HS-5 (cell line): Measurements from ENCODE around the gene MT1E.

Source experiments
- DNase-seq: peaks from one replicate; pipeline ENCODE4 v3.0.0-alpha.2; 2012; ENCODE audit warnings: low read depth

MT1E gene

GRCh38 chr16:56626685-56627084 is 1.1 kb downstream of the MT1E start:
- DNase-seq = no peak

GRCh38 chr16:56628486-56629350 is 3.1 kb downstream of the MT1E start:
- DNase-seq = no peak

- DNase-seq = no peak
Observed at GRCh38 chr16:56629531-56629930, 4.0 kb downstream of the MT1E start.

GRCh38 chr16:56630134-56630533 is 4.6 kb downstream of the MT1E start:
- DNase-seq = no peak

GRCh38 chr16:56631197-56631596 is 5.6 kb downstream of the MT1E start:
- DNase-seq = no peak

GRCh38 chr16:56631832-56632155 is 6.2 kb downstream of the MT1E start:
- DNase-seq = no peak

- no peak for DNase-seq
Observed at GRCh38 chr16:56632156-56632847, 6.7 kb downstream of the MT1E start, which contains the start of gene MT1M. MT1M (plus strand) TSS chr16:56632659; CDS start chr16:56632732, 73 bp downstream.

- DNase-seq = no peak
Observed at GRCh38 chr16:56632848-56633365, 7.3 kb downstream of the MT1E start.

- no peak for DNase-seq
Observed at GRCh38 chr16:56633535-56633934, 8.0 kb downstream of the MT1E start.

- DNase-seq = no peak
Observed at GRCh38 chr16:56634715-56635440, 9.3 kb downstream of the MT1E start.

- no peak for DNase-seq
Observed at GRCh38 chr16:56635441-56635967, 9.9 kb downstream of the MT1E start.

- DNase-seq = no peak
Observed at GRCh38 chr16:56636616-56637413, 11.2 kb downstream of the MT1E start.

GRCh38 chr16:56637814-56638750 is 12.5 kb downstream of the MT1E start, which contains the start of gene MT1A:
MT1A (plus strand) TSS chr16:56638666; CDS start chr16:56638739, 73 bp downstream.
- DNase-seq = no peak

- DNase-seq = no peak
Observed at GRCh38 chr16:56639045-56639444, 13.5 kb downstream of the MT1E start.

GRCh38 chr16:56640076-56640475 is 14.5 kb downstream of the MT1E start:
- DNase-seq = no peak

- no peak for DNase-seq
Observed at GRCh38 chr16:56641166-56641565, 15.6 kb downstream of the MT1E start.

GRCh38 chr16:56643080-56643778 is 17.6 kb downstream of the MT1E start:
- no peak for DNase-seq

- DNase-seq = no peak
Observed at GRCh38 chr16:56643833-56644232, 18.3 kb downstream of the MT1E start.

GRCh38 chr16:56645311-56645710 is 19.7 kb downstream of the MT1E start:
- no peak for DNase-seq

GRCh38 chr16:56645838-56646237 is 20.3 kb downstream of the MT1E start:
- no peak for DNase-seq
